Measurements from ENCODE around the gene HIRIP3. TPM values are rescaled to one million over a fixed set of nuclear protein-coding genes. Genes with fewer than 3 reads are reported as not detected.

The HIRIP3 gene
- total RNA-seq, 1 donor from 2014 or later: 31.8 TPM

DNA sequence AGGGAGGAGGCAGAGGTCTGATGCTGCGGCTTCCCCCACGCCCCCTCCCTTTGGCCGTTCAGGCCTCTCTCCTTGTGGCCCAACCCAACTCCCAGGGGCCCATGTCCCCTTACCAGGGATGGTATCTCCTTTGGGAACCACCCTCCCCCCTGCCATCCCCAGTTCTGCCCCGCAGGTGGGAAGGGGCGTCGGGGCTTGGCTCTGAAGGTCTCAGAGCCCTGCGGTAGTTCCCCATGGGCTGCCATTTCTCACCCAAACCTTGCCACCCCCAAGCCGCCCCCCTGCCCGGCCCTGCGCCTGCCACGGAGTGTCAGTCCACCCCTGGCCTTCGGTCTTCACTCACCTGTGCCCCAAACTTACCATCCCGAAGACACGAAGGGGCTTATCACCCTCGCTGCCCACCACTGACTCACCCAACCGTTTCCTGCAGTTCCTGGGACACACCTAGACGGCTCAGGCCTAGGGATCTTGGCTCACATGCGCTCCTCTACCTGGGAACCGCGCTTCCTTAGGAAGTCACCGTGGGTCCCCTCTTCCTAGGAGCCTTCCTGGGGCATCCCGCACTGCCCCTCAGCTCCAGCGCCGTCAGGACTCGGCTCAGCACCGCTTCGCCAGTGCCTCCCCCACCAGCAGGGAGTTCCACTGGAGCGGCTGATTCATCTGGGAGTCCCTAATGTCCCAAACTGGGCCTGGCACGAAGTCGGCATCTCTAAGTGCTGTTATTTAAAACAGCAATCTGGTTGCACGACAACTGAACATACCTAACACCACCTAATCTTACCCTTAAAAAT, 16.5 kb upstream of the HIRIP3 start:
- no peaks in the 10 kb centered on the region for H3K9me3 Mint-ChIP-seq
- no peaks in the 10 kb centered on the region for H3K36me3 Mint-ChIP-seq (ENCODE audit: low read depth)
- DNase-seq (ENCODE audit: low read depth, low spot score): no peak
- TF ChIP-seq, protein P1, sequence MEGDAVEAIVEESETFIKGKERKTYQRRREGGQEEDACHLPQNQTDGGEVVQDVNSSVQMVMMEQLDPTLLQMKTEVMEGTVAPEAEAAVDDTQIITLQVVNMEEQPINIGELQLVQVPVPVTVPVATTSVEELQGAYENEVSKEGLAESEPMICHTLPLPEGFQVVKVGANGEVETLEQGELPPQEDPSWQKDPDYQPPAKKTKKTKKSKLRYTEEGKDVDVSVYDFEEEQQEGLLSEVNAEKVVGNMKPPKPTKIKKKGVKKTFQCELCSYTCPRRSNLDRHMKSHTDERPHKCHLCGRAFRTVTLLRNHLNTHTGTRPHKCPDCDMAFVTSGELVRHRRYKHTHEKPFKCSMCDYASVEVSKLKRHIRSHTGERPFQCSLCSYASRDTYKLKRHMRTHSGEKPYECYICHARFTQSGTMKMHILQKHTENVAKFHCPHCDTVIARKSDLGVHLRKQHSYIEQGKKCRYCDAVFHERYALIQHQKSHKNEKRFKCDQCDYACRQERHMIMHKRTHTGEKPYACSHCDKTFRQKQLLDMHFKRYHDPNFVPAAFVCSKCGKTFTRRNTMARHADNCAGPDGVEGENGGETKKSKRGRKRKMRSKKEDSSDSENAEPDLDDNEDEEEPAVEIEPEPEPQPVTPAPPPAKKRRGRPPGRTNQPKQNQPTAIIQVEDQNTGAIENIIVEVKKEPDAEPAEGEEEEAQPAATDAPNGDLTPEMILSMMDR (conservative IDR thresholded peaks at IDR 0.05): no peak
- peak overlapping the region; percentile 87 for H3K4me3 Mint-ChIP-seq
- H3K4me1 Mint-ChIP-seq: peaks cover 5% of the 10 kb centered on the region
- H3K27ac Mint-ChIP-seq (ENCODE audit: unreplicated experiment): peak overlapping the region; percentile 64
- H3K27me3 Mint-ChIP-seq (ENCODE audit: low read depth): peaks cover 22% of the 10 kb centered on the region

DNA sequence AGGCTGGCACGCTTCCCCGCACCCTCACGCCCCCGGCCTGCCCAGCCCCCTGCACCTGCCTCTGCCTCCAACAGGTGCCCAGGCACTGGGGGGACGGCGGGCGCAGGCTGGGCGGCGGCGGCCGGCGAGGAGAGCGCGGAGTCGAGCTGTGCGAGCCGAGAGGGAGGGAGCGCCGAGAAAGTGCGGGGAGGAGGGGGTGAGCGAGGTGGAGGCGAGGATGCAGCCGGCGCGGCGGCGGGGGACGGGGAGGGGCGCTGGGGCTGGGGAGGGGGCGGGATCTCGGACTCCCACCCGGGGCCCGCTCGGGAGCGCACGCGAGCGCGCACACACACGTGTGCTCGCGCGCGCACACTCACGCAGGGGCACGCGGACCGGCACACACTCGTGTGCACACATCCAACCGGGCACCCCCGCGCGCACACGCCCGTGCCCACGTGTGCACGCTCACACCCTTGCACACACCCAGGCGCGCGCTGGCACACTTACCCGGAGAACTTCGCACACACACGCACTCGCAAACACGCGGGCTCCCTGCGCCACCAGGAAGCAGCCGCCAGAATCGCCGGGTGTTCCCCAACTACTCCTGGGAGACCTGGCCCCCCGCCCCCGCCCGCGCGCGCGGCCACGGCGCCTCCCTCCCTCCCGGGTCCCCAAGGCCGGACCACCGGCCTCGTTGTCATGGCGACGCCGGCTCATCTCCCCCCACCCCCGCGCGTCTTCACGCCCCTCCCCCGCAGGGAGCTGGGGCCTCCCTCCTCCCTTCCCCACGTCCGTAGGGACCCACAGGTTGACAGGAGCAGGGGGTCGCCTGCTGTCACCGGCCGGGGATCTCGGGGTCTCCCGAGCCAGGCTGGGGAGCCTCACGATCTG, 15.7 kb upstream of the HIRIP3 start, which contains the start of gene DOC2A:
Gene DOC2A, minus strand, starts transcription at position 184 of the 870 bp plus-strand sequence. CDS start 805 bp downstream, outside the sequence.
- H3K9me3 Mint-ChIP-seq: no peaks in the 10 kb centered on the region
- peaks cover 22% of the 10 kb centered on the region for H3K27me3 Mint-ChIP-seq (ENCODE audit: low read depth)
- peaks cover 5% of the 10 kb centered on the region for H3K4me1 Mint-ChIP-seq
- no peaks in the 10 kb centered on the region for H3K36me3 Mint-ChIP-seq (ENCODE audit: low read depth)
- DNase-seq (ENCODE audit: low read depth, low spot score): peak; percentile 48
- TF ChIP-seq, protein P1 (conservative IDR thresholded peaks at IDR 0.05): no peak
- peak within 1 kb of the TSS; percentile 27 for H3K27ac Mint-ChIP-seq (ENCODE audit: unreplicated experiment)
- peak within 1 kb of the TSS; percentile 87 for H3K4me3 Mint-ChIP-seq

DNA sequence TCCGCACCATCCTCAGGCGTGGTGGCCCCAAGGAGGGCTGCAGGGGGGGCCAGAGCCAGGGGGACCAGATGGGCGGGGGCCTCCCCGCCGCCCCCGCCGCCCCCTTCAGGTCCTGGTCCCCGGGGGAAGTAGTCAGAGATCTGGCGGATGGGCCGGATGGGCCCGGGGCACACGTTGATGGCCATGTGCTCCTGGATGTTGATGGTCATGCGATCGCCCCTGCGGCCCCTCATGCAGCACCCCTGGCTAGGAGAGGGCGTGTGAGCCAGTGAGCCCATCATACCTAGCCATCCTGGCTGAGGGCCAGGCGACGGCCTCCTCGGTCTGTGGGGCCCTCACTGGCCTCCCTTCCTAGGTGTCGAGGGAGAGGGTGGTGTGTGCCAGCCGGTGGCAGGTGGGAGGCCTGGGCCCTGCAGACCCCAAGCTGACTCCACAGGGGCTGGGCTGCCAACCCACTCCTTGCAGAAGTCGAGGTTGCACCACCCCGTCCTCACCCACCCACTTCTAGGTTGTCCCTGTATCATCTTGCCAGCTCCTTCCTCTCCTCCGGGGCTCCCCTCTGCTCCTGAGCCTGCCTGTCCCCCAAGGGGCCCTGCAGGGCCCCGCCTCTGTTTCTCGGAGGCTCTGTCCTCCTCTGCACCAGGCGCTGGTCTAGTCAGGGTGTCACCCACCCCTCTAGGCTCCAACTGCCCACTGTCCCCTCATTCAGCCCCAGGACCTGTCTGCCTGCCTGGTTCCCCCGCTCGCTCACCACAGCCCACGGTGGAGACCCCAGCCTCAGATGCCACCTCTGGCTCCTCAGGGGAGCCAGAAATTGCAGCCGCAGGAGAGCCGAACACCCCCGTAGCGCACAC, 14.8 kb upstream of the HIRIP3 start:
- Mint-ChIP-seq H3K4me3 (peak overlapping the region; percentile 83), H3K36me3 (ENCODE audit: low read depth) (no peaks in the 10 kb centered on the region), H3K9me3 (no peaks in the 10 kb centered on the region), H3K4me1 (peaks cover 5% of the 10 kb centered on the region), H3K27me3 (ENCODE audit: low read depth) (peaks cover 20% of the 10 kb centered on the region), H3K27ac (ENCODE audit: unreplicated experiment) (peak overlapping the region; percentile 27)
- TF ChIP-seq, protein P1 (conservative IDR thresholded peaks at IDR 0.05): no peak
- no peak for DNase-seq (ENCODE audit: low read depth, low spot score)

DNA sequence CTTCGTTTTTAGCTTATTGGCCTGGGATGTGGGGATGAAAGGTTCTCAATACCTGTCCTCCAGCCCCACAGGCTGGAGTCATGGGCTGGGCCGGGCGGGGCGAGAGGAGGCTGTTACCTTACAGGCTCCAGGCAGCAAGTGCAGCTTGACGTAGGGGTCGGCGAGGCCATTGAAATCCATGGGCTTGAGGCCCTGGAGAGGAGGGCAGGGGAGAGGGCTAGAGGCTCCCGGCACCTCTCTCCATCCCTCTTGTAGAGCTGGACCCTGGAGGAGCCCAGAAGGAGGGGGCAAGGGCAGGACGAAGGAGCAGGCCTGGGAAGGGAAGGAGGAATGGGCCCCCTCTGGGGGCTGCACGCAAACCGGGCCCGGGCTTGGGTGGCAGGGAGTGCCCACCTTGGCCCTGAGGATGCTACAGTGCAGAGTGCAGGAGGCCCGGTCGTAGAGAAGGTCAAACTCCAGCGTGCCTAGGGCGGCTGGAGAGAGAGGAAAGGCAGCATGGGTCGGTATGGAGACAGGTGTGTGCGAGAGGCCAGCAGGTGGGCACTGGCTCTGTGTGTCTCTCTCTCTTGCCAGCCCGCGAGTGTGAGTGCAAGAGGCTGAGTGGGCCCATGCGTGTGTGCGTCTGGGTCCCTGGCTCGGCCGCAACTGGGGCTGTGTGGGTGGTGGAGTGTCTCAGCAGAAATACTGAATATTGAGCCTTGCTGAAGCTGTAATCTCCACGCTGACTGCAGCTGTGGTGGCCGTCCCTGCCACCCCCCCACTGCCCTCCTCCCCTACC, 13.9 kb upstream of the HIRIP3 start:
- no peaks in the 10 kb centered on the region for H3K9me3 Mint-ChIP-seq
- H3K4me3 Mint-ChIP-seq: peak overlapping the region; percentile 69

More for the DNA sequence above, 13.9 kb upstream of the HIRIP3 start:
- Mint-ChIP-seq H3K4me1 (peaks cover 5% of the 10 kb centered on the region), H3K27ac (ENCODE audit: unreplicated experiment) (no peak overlapping the region), H3K36me3 (ENCODE audit: low read depth) (no peaks in the 10 kb centered on the region), H3K27me3 (ENCODE audit: low read depth) (peaks cover 20% of the 10 kb centered on the region)
- TF ChIP-seq, protein P1 (conservative IDR thresholded peaks at IDR 0.05): no peak
- DNase-seq (ENCODE audit: low read depth, low spot score): no peak

Measured in neural crest cell (in vitro differentiated cells).